Measurements from ENCODE around the gene ARL8B. TPM values are rescaled to one million over a fixed set of nuclear protein-coding genes. Genes with fewer than 3 reads are reported as not detected.

The ARL8B gene
- total and polyA plus RNA-seq, 9 donors: 27.1 to 70.6 (median 49.8) TPM

GRCh38 chr3:5198986-5199731 is 77.1 kb downstream of the ARL8B start:
- no peaks in the 10 kb centered on the region for H3K4me1 ChIP-seq (ENCODE audit: insufficient read depth)
- intact Hi-C loops (cut with DNase I): no loop called here
- no peak for TF ChIP-seq POLR2A (IDR thresholded peaks at IDR 0.05)
- no peak for TF ChIP-seq CTCF (IDR thresholded peaks at IDR 0.05)
- no peak for TF ChIP-seq EP300 (IDR thresholded peaks at IDR 0.05)
- no peaks in the 10 kb centered on the region for H3K9me3 ChIP-seq
- H3K36me3 ChIP-seq: no peaks in the 10 kb centered on the region
- no peak overlapping the region for H3K4me3 ChIP-seq
- 76 to 90% (median 76%) methylated on average over 5 of the region's 5 CpGs for WGBS, 3 donors
- DNase-seq: no peak
- no peaks in the 10 kb centered on the region for H3K27me3 ChIP-seq
- H3K27ac ChIP-seq: no peak overlapping the region

- WGBS, 3 donors: 75 to 79% (median 77%) methylated on average over 6 of the region's 6 CpGs
- Histone ChIP-seq H3K27me3 (no peaks in the 10 kb centered on the region), H3K4me1 (ENCODE audit: insufficient read depth) (no peaks in the 10 kb centered on the region), H3K27ac (no peak overlapping the region), H3K9me3 (no peaks in the 10 kb centered on the region), H3K36me3 (no peaks in the 10 kb centered on the region), H3K4me3 (no peak overlapping the region)
- intact Hi-C loops (cut with DNase I): no loop called here
- DNase-seq: no peak
- TF ChIP-seq POLR2A (IDR thresholded peaks at IDR 0.05): no peak
- no peak for TF ChIP-seq EP300 (IDR thresholded peaks at IDR 0.05)
- TF ChIP-seq CTCF (IDR thresholded peaks at IDR 0.05): no peak
Measured at GRCh38 chr3:5201536-5201935, 79.4 kb downstream of the ARL8B start.

GRCh38 chr3:5202222-5202621 is 80.1 kb downstream of the ARL8B start:
- H3K9me3 ChIP-seq: no peaks in the 10 kb centered on the region
- H3K4me1 ChIP-seq (ENCODE audit: insufficient read depth): no peaks in the 10 kb centered on the region
- no peak for DNase-seq
- WGBS, 3 donors: 93 to 96% (median 95%) methylated on average over 2 of the region's 2 CpGs
- no peaks in the 10 kb centered on the region for H3K36me3 ChIP-seq
- TF ChIP-seq EP300 (IDR thresholded peaks at IDR 0.05) (no peak), POLR2A (IDR thresholded peaks at IDR 0.05) (no peak), CTCF (IDR thresholded peaks at IDR 0.05) (no peak)
- H3K27me3 ChIP-seq: no peaks in the 10 kb centered on the region
- H3K4me3 ChIP-seq: no peak overlapping the region
- intact Hi-C loops (cut with DNase I): no loop called here
- no peak overlapping the region for H3K27ac ChIP-seq

GRCh38 chr3:5205165-5205941 is 83.3 kb downstream of the ARL8B start:
- Histone ChIP-seq H3K4me3 (no peak overlapping the region), H3K4me1 (ENCODE audit: insufficient read depth) (no peaks in the 10 kb centered on the region), H3K36me3 (no peaks in the 10 kb centered on the region), H3K27ac (no peak overlapping the region), H3K9me3 (no peaks in the 10 kb centered on the region), H3K27me3 (no peaks in the 10 kb centered on the region)
- 81 to 86% (median 81%) methylated on average over 7 of the region's 7 CpGs for WGBS, 3 donors
- DNase-seq: no peak
- intact Hi-C loops (cut with DNase I): no loop called here
- no peak for TF ChIP-seq EP300 (IDR thresholded peaks at IDR 0.05)
- TF ChIP-seq CTCF (IDR thresholded peaks at IDR 0.05): no peak
- no peak for TF ChIP-seq POLR2A (IDR thresholded peaks at IDR 0.05)

All from ovary (tissue), 9 donors.